Measurements from ENCODE around the gene ACSF2.

The ACSF2 gene

DNA sequence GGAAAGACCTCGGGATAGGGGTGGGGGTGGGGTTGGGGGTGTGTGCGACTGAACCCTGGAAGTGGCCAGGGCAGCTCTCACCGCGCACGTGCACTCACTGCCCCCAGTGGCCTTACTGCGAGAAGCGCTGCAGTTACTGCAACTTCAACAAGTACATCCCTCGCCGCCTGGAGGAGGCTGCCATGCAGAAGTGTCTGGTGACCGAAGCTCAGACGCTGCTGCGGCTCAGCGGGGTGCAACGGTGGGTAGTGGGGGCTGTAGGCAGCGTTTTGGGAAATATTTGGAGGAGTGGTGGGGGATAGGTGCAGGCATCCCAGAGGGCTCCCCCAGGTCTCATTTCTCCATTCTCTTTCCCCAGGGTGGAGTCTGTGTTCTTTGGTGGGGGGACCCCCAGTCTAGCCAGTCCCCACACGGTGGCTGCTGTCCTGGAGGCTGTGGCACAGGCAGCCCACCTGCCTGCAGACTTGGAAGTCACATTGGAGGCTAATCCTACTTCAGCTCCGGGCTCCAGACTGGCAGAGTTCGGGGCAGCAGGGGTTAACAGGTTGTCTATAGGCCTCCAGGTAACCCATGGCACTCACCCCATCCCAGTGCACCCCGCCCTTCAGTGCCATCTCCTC is 53.6 kb downstream of the ACSF2 start:
- peak; percentile 76 for DNase-seq

DNA sequence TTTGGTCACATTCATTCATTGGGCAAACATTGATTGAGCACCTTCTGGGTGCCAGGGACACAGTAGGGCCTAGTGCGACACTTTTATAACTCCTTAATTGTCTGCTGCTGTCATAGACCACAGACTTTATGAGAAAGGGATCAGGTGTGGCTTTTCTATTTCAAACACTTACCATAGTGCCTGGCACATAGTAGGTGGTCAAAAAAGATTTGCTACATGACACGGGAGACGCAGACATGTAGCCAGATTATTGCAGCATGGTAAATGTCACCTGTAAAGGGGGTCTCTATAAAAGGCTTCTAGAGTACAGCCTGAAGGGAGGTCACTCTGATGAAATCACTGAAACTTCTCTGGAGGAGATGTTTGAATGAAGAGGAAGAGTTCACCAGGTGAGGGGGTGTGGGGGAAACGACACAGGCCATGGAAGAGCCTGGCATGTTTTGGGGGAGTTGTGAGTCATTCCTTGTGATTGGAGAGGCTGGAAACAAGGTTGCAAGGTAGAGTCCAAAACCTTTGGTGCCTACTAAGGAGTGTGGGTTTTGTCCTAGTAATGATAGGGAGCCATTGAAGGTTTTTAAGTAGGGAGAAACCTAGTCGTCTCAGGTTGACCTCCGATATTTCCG is 54.2 kb downstream of the ACSF2 start:
- DNase-seq = no peak

DNA sequence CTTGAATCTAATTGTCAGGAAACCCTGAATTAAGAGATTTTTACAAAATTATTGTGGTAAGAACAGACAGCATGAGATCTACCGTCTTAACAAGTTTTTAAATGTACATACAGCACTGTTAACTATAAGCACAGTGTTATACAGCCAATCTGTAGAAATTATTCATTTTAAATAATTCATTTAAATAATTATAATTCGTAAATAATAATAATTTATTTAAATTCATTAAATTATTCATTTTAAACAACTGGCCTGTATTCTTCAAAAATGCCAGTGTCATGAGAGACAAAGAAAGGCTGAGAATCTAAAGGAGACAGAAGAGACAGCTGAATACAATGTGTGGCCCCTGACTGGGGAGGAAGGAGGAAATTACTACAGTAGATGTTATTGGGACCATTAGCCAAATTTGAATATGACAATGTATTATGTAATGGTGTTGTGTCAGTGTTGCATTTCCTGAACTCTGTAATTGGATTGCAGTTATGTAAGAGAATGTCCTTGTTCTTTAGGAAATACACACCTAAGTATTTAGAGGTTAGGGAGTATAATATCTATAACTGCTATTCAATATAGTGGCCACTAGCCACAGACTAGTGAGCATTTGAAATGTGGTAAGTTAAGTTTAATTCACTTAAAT is 55.0 kb downstream of the ACSF2 start:
- no peak for DNase-seq

DNA sequence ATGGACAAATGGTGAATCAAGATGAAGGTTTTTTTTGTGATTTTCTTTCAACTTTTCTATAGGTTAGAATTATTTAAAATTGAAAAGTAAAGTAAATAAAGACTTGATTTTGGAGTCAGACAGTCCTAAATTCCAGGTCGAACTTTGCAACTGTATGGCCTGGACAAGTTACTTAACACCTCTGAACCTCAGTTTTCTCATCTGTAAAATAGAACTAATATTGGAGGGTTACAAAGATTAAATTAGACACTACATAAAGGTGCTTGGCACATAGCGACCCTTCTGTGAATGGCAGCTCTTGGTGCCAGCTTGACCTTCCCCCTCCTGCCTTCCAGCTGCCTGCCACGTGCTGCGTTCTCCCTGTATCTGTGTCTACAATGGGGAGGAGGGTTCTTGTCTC is 55.6 kb downstream of the ACSF2 start:
- no peak for DNase-seq

GRCh38 chr17:50482110-50482509 is 56.1 kb downstream of the ACSF2 start:
- DNase-seq = no peak

GRCh38 chr17:50482516-50482915 is 56.5 kb downstream of the ACSF2 start:
- DNase-seq = peak; percentile 65

GRCh38 chr17:50483266-50483665 is 57.2 kb downstream of the ACSF2 start:
- DNase-seq = no peak

GRCh38 chr17:50484386-50485155 is 58.6 kb downstream of the ACSF2 start:
- no peak for DNase-seq

DNA sequence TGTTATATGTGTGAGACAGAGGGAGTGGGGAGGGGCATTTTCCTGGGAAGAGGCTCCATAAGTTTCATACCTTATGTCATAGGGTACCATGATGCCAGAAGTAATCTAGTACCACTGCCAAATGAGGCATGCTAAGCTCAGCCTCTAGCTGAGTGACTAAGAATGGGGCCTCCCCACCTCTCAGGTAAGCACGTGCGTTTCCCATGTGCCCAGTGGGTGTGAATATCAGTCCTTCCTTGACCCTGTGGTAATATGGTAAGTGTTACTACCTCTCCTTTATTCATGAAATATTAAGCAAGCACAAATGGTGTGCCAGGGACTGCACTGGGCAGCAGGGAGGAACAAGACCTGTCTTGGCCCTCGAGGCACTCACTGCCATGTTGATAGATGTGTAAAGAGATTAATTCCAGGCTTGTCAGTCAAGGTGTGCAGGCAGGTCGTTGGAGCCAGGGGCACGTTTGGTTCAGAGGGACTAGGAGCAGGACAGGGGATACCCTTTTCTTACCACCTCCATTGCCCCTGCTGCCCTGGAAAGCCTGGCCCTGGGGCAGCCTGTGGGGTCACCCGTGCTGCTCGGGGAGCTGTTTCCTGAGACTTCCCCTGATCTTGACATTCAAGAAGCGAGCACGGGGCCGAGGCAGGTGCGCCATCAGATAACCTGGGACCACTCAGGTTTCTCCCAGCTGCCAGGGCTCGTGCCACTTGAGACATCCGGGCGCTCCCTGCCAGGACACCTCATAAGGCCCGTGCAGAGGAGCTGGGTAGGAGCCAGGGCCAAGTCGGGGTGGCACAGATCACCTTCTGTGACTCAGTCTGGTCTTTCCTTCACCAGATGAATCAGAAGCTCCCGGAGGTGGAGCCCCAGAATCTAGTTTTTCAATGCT is 61.4 kb downstream of the ACSF2 start:
- DNase-seq = peak; percentile 66

GRCh38 chr17:50488880-50489279 is 62.9 kb downstream of the ACSF2 start:
- no peak for DNase-seq

DNA sequence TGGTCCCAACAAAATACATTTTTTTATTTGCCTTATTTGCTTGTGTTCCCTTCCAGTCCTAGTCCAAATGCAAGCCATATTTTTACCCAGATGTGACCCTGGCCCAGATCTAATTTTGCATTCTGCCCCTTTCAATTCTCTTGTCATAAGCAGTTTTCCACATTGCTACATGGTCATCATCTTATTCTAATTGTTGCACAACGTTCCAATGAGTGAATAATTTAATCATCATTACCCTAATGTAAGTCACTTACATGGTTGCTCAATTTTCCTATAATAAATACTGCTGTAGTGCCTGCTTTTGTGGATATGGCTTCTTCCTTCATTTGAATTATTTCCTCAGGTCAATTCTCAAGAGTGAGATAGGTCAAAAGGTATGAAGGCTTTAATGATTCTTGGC is 65.5 kb downstream of the ACSF2 start:
- DNase-seq = no peak

DNA sequence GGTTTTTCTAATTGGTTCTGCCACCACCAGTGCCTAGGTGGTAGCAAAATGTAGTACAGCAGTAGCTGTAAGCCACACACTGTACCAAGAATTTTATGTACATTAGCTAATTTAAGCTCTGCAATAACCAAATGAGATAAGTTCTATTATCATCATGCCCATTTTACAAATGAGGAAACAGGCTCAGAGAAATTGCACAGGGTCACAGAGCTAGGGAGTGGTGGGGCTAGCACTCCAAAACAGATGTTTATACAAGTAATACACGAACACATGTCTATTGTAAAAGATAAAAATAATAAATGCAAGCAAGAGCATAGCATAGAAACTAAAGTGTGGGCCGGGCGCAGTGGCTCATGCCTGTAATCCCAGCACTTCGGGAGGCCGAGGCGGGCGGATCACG is 66.2 kb downstream of the ACSF2 start:
- no peak for DNase-seq

GRCh38 chr17:50493744-50494143 is 67.7 kb downstream of the ACSF2 start:
- DNase-seq = no peak

DNA sequence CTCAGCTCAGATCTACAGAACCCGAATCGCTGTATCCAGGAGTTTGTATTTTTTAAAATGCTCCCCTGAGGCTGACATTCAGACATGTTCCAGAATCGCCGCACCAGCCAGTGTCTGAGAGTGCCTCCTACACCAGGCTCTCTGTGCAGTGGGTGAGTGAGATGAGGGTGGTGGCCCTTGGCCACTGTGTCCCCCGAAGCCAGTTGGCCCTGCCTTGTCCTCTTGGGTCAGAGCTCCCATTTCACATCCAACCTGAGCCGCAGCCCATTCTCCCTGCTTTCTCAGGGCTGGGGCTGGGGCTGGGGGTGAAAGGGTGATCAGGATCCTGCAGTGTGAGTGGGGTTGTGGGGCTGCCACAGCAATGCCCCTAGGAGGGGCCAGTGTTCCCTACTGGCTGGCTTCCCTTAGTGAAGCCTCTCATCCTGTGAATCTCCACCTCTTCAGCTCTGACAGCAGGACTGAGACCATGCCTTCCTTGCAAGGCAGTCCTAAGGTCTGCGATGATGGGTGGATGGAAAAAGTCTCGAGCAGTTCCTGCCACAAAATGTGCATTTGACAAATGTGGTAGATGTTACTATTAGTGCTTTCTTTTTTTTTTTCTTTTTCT is 69.3 kb downstream of the ACSF2 start:
- no peak for DNase-seq

- no peak for DNase-seq
Measured at GRCh38 chr17:50495918-50496317, 69.9 kb downstream of the ACSF2 start.

DNA sequence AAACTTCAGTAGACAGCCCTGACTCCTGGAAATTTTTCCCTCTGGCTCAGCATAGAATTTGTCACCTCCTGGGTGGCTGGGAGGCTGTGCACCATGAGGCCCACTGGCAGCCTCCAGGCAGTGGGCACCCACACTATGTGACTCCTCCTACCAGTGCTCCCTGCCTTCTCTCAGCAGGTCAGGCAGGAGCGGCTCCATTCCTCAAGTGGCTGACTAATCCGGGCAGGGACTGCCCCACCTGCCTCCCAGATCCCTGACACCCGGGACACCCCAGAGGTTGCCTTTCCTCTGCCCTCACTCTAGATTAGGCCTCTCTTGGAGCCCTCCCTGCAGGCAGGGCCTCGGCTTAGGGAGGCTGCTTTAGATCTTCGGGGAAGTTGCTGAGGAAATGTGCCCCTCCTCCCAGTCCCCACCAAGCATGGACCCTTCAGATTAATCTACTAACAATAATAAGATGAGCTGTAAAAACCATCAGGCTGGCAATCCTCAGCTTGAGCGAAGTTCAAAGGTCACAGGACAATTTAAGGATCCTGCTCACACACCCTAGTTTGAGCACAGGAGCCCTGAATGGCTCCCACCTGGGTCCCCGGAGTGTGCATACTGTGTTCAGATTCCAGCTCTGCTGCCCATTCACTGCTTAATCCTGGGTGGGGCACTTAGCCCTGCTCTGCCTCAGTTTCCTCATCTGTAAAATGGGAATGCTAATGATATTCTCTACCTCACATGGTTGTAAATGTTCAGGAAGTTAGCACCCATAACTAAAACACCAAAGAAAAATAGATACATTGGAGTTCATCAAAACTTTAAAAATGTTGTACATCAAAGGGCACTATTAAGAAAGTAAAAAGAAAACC is 72.2 kb downstream of the ACSF2 start:
- DNase-seq = no peak

GRCh38 chr17:50499270-50499669 is 73.3 kb downstream of the ACSF2 start:
- DNase-seq = no peak

DNA sequence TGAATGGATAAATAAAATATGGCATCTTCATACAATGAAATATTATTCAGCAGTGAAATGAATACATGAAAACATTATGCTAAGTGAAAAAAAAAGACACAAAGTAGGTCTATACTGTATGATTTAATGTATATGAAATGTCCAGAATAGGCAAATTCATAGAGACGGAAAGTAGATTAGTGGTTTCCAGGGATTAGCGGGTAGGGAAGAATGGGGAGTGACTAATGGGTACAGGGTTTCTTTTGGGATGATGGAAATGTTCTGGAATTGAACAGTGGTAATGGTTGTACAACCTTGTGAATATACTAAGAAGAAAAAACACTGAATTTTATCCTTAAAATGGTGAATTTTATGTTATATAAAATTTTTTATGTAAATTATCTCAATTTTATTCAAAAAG is 73.7 kb downstream of the ACSF2 start:
- DNase-seq = no peak

- peak; percentile 4 for DNase-seq
Measured at GRCh38 chr17:50501054-50501453, 75.0 kb downstream of the ACSF2 start.

GRCh38 chr17:50502301-50502990 is 76.4 kb downstream of the ACSF2 start:
- no peak for DNase-seq

All from NCI-H2171 treated with DMSO at 0.1 percent for 48 hours (cell line).